Ishikawa (cell line): ENCODE results near the gene ATG12.

Experiments
- CEBPB ChIP-seq: IDR thresholded peaks from 2 replicates; pipeline ENCODE4 v1.6.1; 2012
- CREB1 ChIP-seq: IDR thresholded peaks from 2 replicates; pipeline ENCODE4 v1.6.1; 2012; ENCODE audit warnings: low read depth
- EGR1 ChIP-seq: IDR thresholded peaks from 2 replicates; pipeline ENCODE4 v1.6.1; 2012
- EP300 ChIP-seq: IDR thresholded peaks from 2 replicates; pipeline ENCODE4 v1.6.1; 2012; ENCODE audit warnings: borderline replicate concordance
- FOXM1 ChIP-seq: IDR thresholded peaks from 2 replicates; pipeline ENCODE4 v1.6.1; 2012; ENCODE audit warnings: low read depth, borderline replicate concordance
- MAX ChIP-seq: IDR thresholded peaks from 2 replicates; pipeline ENCODE4 v1.6.1; 2012
- NFIC ChIP-seq: IDR thresholded peaks from 2 replicates; pipeline ENCODE4 v1.6.1; 2012
- RAD21 ChIP-seq: IDR thresholded peaks from 2 replicates; pipeline ENCODE4 v1.6.1; 2012; ENCODE audit warnings: low read depth
- REST ChIP-seq: IDR thresholded peaks from 2 replicates; pipeline ENCODE4 v1.6.1; 2012; ENCODE audit warnings: low read depth, mild to moderate bottlenecking
- TAF1 ChIP-seq: IDR thresholded peaks from 2 replicates; pipeline ENCODE4 v1.6.1; 2012; ENCODE audit warnings: low read depth, mild to moderate bottlenecking
- TCF12 ChIP-seq: IDR thresholded peaks from 2 replicates; pipeline ENCODE4 v1.6.1; 2012; ENCODE audit warnings: low read depth
- TEAD4 ChIP-seq: IDR thresholded peaks from 2 replicates; pipeline ENCODE4 v1.6.1; 2012
- USF1 ChIP-seq: IDR thresholded peaks from 2 replicates; pipeline ENCODE4 v1.6.1; 2012
- YY1 ChIP-seq: IDR thresholded peaks from 2 replicates; pipeline ENCODE4 v1.6.1; 2012; ENCODE audit warnings: low read depth
- ZBTB7A ChIP-seq: IDR thresholded peaks from 2 replicates; pipeline ENCODE4 v1.6.1; 2012; ENCODE audit warnings: low read depth

Gene ATG12

GRCh38 chr5:115811406-115811805 is 30.0 kb downstream of the ATG12 start:
- TF ChIP-seq CREB1 (no peak), TCF12 (no peak), ZBTB7A (no peak), TEAD4 (no peak), EP300 (no peak)

GRCh38 chr5:115810761-115811160 is 30.6 kb downstream of the ATG12 start:
- TF ChIP-seq USF1 (no peak), FOXM1 (no peak), ZBTB7A (no peak), MAX (no peak), EGR1 (no peak), TCF12 (no peak), TEAD4 (no peak)

- no peak for TF ChIP-seq NFIC
Observed at GRCh38 chr5:115809946-115810345, 31.4 kb downstream of the ATG12 start.

- TF ChIP-seq EP300 (no peak), NFIC (no peak), ZBTB7A (no peak), TCF12 (no peak), TEAD4 (no peak), CREB1 (no peak), CEBPB (no peak), YY1 (no peak), REST (no peak), RAD21 (no peak), FOXM1 (no peak), TAF1 (no peak), MAX (no peak), USF1 (no peak), EGR1 (no peak)
Observed at GRCh38 chr5:115807654-115808052, 33.7 kb downstream of the ATG12 start.

- TF ChIP-seq EP300 (no peak), NFIC (no peak), TEAD4 (no peak)
Observed at GRCh38 chr5:115806986-115807653, 34.2 kb downstream of the ATG12 start.

- TF ChIP-seq FOXM1 (no peak), USF1 (no peak), EGR1 (no peak), CREB1 (no peak), EP300 (no peak), NFIC (no peak), REST (no peak), YY1 (no peak), CEBPB (no peak), RAD21 (no peak), TEAD4 (no peak), TCF12 (no peak), ZBTB7A (no peak), MAX (no peak), TAF1 (no peak)
Observed at GRCh38 chr5:115801984-115802383, 39.4 kb downstream of the ATG12 start.
